GM12873 (cell line): ENCODE data around the gene FOXD4L3.
"Not testable (repeated sequence)": the region's sequence is repeated elsewhere in the genome, so short reads cannot be mapped to it uniquely, and the experiment has no call there.

Experiments
- TF ChIP-seq, protein P1 (sequence below): IDR thresholded peaks from 2 replicates; pipeline ENCODE4 v1.5.1; 2012; ENCODE audit warnings: low read depth, mild to moderate bottlenecking, moderate library complexity, low read length, control low read depth; ENCODE audit not compliant: insufficient read depth; ENCODE audit errors: missing control alignments

FOXD4L3 gene

DNA sequence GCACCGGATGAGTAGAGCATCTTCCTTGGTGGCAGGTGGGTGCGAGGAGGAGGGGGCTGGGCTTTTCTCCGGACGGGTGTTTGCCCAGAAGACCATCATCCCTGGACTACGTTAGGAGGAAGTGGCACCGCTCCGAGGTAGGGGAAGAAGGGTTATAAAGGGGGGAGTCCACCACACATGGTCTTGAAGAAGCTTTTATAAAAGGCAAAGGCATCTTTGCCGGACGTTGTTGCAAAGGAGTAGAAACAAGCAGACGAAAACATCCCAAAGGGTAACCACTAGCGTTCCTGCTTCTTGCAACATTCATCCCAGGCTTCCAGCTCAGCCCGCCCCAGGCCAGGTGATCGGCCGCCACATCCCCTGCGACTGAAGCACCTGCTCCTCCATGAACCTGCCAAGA lies at the start of gene FOXD4L3:
TSS of gene FOXD4L3 (plus strand) at position 301 of the 400 bp plus-strand sequence. CDS start at position 386, 85 bp downstream.
- TF ChIP-seq, protein P1, sequence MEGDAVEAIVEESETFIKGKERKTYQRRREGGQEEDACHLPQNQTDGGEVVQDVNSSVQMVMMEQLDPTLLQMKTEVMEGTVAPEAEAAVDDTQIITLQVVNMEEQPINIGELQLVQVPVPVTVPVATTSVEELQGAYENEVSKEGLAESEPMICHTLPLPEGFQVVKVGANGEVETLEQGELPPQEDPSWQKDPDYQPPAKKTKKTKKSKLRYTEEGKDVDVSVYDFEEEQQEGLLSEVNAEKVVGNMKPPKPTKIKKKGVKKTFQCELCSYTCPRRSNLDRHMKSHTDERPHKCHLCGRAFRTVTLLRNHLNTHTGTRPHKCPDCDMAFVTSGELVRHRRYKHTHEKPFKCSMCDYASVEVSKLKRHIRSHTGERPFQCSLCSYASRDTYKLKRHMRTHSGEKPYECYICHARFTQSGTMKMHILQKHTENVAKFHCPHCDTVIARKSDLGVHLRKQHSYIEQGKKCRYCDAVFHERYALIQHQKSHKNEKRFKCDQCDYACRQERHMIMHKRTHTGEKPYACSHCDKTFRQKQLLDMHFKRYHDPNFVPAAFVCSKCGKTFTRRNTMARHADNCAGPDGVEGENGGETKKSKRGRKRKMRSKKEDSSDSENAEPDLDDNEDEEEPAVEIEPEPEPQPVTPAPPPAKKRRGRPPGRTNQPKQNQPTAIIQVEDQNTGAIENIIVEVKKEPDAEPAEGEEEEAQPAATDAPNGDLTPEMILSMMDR = not testable (repeated sequence)
